SU-DHL-6 (cell line): ENCODE data around the gene DNAH9.

Experiments used
- EZH2phosphoT487 ChIP-seq: fragments of 200-600 bp; sonication (generic), shearing (Covaris generic); conservative IDR thresholded peaks from 2 replicates; pipeline ENCODE4 v1.6.1; 2018; ENCODE audit warnings: mild to moderate bottlenecking, antibody characterized with exemption, low read length, moderate library complexity, mixed read lengths
- TF ChIP-seq, protein P1 (sequence below): fragments of 200-600 bp; sonication (generic); IDR thresholded peaks from one replicate; pipeline ENCODE4 v1.5.1; 2017; ENCODE audit warnings: antibody characterized with exemption, mild to moderate bottlenecking, low read length, moderate library complexity; ENCODE audit not compliant: insufficient read depth, poor library complexity, severe bottlenecking

DNA sequence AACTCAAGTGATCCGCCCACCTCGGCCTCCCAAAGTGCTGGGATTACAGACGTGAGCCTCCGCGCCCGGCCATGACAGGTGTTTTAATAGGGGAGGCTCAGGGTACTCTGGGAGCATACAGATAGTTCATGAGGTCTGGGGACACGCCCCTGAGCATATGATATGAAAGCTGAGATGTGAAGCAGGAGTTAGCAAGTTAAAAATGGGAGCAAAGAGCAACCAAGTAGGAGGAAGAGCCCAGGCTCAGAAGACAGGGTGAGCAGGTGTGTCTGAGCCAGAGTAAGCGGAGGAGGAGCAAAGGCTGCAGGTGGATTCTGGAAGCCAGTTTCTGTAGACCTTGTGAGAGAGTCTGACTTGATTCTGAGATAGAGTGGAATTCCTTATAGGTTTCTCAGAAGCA lies 103.6 kb downstream of the DNAH9 start:
- TF ChIP-seq, protein P1, sequence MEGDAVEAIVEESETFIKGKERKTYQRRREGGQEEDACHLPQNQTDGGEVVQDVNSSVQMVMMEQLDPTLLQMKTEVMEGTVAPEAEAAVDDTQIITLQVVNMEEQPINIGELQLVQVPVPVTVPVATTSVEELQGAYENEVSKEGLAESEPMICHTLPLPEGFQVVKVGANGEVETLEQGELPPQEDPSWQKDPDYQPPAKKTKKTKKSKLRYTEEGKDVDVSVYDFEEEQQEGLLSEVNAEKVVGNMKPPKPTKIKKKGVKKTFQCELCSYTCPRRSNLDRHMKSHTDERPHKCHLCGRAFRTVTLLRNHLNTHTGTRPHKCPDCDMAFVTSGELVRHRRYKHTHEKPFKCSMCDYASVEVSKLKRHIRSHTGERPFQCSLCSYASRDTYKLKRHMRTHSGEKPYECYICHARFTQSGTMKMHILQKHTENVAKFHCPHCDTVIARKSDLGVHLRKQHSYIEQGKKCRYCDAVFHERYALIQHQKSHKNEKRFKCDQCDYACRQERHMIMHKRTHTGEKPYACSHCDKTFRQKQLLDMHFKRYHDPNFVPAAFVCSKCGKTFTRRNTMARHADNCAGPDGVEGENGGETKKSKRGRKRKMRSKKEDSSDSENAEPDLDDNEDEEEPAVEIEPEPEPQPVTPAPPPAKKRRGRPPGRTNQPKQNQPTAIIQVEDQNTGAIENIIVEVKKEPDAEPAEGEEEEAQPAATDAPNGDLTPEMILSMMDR = no peak
- TF ChIP-seq EZH2phosphoT487 = no peak
